Mesendoderm (in vitro differentiated cells): ENCODE measurements around the gene INTS12.

Experiments used
- DNase-seq: peaks from one replicate; pipeline ENCODE4 v3.0.0; 2013
- H2AK5ac ChIP-seq: 2 replicates; pipeline ENCODE4 v1.6.1; 2013; ENCODE audit warnings: low read length, inconsistent platforms
- H2BK120ac ChIP-seq: 2 replicates; pipeline ENCODE4 v1.6.1; 2013; ENCODE audit warnings: low read depth, mild to moderate bottlenecking, low read length, moderate library complexity, mixed read lengths
- H2BK15ac ChIP-seq: replicated peaks from 2 replicates; pipeline ENCODE4 v1.6.1; 2013; ENCODE audit warnings: low read depth, mild to moderate bottlenecking, moderate library complexity
- H2BK5ac ChIP-seq: 2 replicates; pipeline ENCODE4 v1.6.1; 2013; ENCODE audit warnings: low read length, inconsistent platforms
- H3K18ac ChIP-seq: 2 replicates; pipeline ENCODE4 v1.6.1; 2013; ENCODE audit warnings: mild to moderate bottlenecking, low read length, mixed read lengths
- H3K23ac ChIP-seq: one replicate; pipeline ENCODE4 v1.6.1; 2013; ENCODE audit warnings: low read length
- H3K27ac ChIP-seq: 2 replicates; pipeline ENCODE4 v1.5.1; 2013; ENCODE audit warnings: low read depth, mild to moderate bottlenecking, inconsistent platforms, low read length, moderate library complexity
- H3K27me3 ChIP-seq: 2 replicates; pipeline ENCODE4 v1.6.1; 2013; ENCODE audit warnings: low read length, control low read depth, mild to moderate bottlenecking, inconsistent platforms; ENCODE audit not compliant: insufficient read depth, poor library complexity
- H3K36me3 ChIP-seq: 2 replicates; pipeline ENCODE4 v1.6.1; 2013; ENCODE audit warnings: low read length, inconsistent platforms; ENCODE audit not compliant: control insufficient read depth, insufficient read depth
- H3K4ac ChIP-seq: one replicate; pipeline ENCODE4 v1.6.1; 2013; ENCODE audit warnings: low read depth, mild to moderate bottlenecking, low read length, moderate library complexity
- H3K4me1 ChIP-seq: 2 replicates; pipeline ENCODE4 v1.6.1; 2013; ENCODE audit warnings: low read depth, low read length, inconsistent platforms; ENCODE audit not compliant: control insufficient read depth
- H3K4me2 ChIP-seq: 2 replicates; pipeline ENCODE4 v1.6.1; 2013; ENCODE audit warnings: low read length
- H3K4me3 ChIP-seq: 2 replicates; pipeline ENCODE4 v1.5.1; 2013; ENCODE audit warnings: mild to moderate bottlenecking, low read length
- H3K56ac ChIP-seq: one replicate; pipeline ENCODE4 v1.6.1; 2013; ENCODE audit warnings: low read length
- H3K79me1 ChIP-seq: 2 replicates; pipeline ENCODE4 v1.6.1; 2013; ENCODE audit warnings: low read length, inconsistent platforms
- H3K79me2 ChIP-seq: 2 replicates; pipeline ENCODE4 v1.6.1; 2013; ENCODE audit warnings: mild to moderate bottlenecking, low read length; ENCODE audit not compliant: control insufficient read depth, insufficient read depth
- H3K9ac ChIP-seq: 2 replicates; pipeline ENCODE4 v1.6.1; 2013; ENCODE audit warnings: low read length, inconsistent platforms
- H4K5ac ChIP-seq: one replicate; pipeline ENCODE4 v1.6.1; 2013; ENCODE audit warnings: low read length
- H4K8ac ChIP-seq: one replicate; pipeline ENCODE4 v1.6.1; 2013; ENCODE audit warnings: low read depth, mild to moderate bottlenecking, control low read depth, low read length, moderate library complexity
- WGBS: extraction: QIAGEN DNeasy Blood & Tissue Kit; methylation state at CpG from one replicate; pipeline ENCODE4 v1.1.7; 2013; ENCODE audit warnings: low lambda C conversion rate, missing lambda C conversion rate; ENCODE audit not compliant: insufficient coverage; ENCODE audit errors: extremely low coverage; 5-methylcytosine and 5-hydroxymethylcytosine counted together

INTS12 gene

GRCh38 chr4:105679186-105679585, 29.3 kb downstream of the INTS12 start:
- Histone ChIP-seq H3K4ac (no peak overlapping the region), H2AK5ac (no peak overlapping the region), H3K23ac (no peak overlapping the region), H3K27me3 (no peaks in the 10 kb centered on the region), H3K36me3 (no peaks in the 10 kb centered on the region), H2BK15ac (no peak overlapping the region), H3K4me1 (no peaks in the 10 kb centered on the region), H4K8ac (no peak overlapping the region), H4K5ac (no peak overlapping the region), H3K4me3 (no peak overlapping the region), H3K18ac (no peak overlapping the region), H2BK120ac (no peak overlapping the region), H3K79me2 (no peaks in the 10 kb centered on the region), H3K56ac (no peak overlapping the region), H3K9ac (no peak overlapping the region), H3K4me2 (no peak overlapping the region), H3K79me1 (no peaks in the 10 kb centered on the region), H2BK5ac (no peak overlapping the region), H3K27ac (no peak overlapping the region)
- no peak for DNase-seq
- no CpG with 5 or more reads among the region's 2 CpGs for WGBS

DNA sequence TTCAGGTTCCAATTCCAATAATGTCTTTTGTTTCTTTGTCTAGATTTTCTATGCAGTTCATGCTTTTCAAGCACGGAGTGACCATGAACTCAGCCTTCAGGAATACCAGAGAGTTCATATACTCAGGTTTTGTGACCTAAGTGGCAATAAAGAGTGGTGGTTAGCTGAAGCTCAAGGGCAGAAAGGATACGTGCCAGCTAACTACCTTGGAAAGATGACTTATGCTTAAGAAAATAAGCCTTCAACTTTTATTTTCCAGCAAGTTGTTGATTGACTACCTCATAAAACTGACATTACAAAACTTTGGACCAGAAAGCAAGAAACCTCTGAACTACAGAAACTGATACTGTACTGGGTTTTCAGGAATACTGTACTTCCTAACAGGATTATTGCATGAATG, 30.8 kb downstream of the INTS12 start:
- no peak overlapping the region for H3K56ac ChIP-seq
- no peak overlapping the region for H2BK120ac ChIP-seq
- no peak overlapping the region for H3K9ac ChIP-seq
- no CpG with 5 or more reads among the region's 2 CpGs for WGBS
- no peaks in the 10 kb centered on the region for H3K4me1 ChIP-seq
- H3K23ac ChIP-seq: no peak overlapping the region
- no peak overlapping the region for H3K4me3 ChIP-seq
- no peak overlapping the region for H3K18ac ChIP-seq
- no peaks in the 10 kb centered on the region for H3K27me3 ChIP-seq
- no peaks in the 10 kb centered on the region for H3K79me1 ChIP-seq
- no peak overlapping the region for H4K5ac ChIP-seq
- H2BK5ac ChIP-seq: no peak overlapping the region
- no peak overlapping the region for H3K27ac ChIP-seq
- DNase-seq: no peak
- H4K8ac ChIP-seq: no peak overlapping the region
- H2AK5ac ChIP-seq: no peak overlapping the region
- H3K4ac ChIP-seq: no peak overlapping the region
- H2BK15ac ChIP-seq: no peak overlapping the region
- H3K4me2 ChIP-seq: no peak overlapping the region
- no peaks in the 10 kb centered on the region for H3K79me2 ChIP-seq
- H3K36me3 ChIP-seq: no peaks in the 10 kb centered on the region

- Histone ChIP-seq H3K9ac (no peak overlapping the region), H3K4ac (no peak overlapping the region), H3K23ac (no peak overlapping the region), H2BK15ac (no peak overlapping the region), H3K4me2 (no peak overlapping the region), H3K18ac (no peak overlapping the region), H2AK5ac (no peak overlapping the region), H4K8ac (no peak overlapping the region), H3K27me3 (no peaks in the 10 kb centered on the region), H3K79me1 (no peaks in the 10 kb centered on the region), H3K36me3 (no peaks in the 10 kb centered on the region), H3K4me3 (no peak overlapping the region), H3K4me1 (no peaks in the 10 kb centered on the region), H4K5ac (no peak overlapping the region), H3K56ac (no peak overlapping the region), H3K27ac (no peak overlapping the region), H2BK5ac (no peak overlapping the region), H2BK120ac (no peak overlapping the region), H3K79me2 (no peaks in the 10 kb centered on the region)
- no peak for DNase-seq
- no CpG with 5 or more reads among the region's 1 CpG for WGBS
These were observed 34.5 kb downstream of the INTS12 start for GRCh38 chr4:105674011-105674410.

GRCh38 chr4:105671301-105671700, 37.2 kb downstream of the INTS12 start:
- Histone ChIP-seq H3K4ac (no peak overlapping the region), H3K56ac (no peak overlapping the region), H3K79me1 (no peaks in the 10 kb centered on the region), H2BK15ac (no peak overlapping the region), H3K9ac (no peak overlapping the region), H2BK120ac (no peak overlapping the region), H4K8ac (no peak overlapping the region), H3K23ac (no peak overlapping the region), H3K79me2 (no peaks in the 10 kb centered on the region), H3K4me1 (no peaks in the 10 kb centered on the region), H4K5ac (no peak overlapping the region), H3K27me3 (no peaks in the 10 kb centered on the region), H3K36me3 (no peaks in the 10 kb centered on the region), H3K18ac (no peak overlapping the region), H3K4me3 (no peak overlapping the region), H3K4me2 (no peak overlapping the region), H3K27ac (no peak overlapping the region), H2BK5ac (no peak overlapping the region), H2AK5ac (no peak overlapping the region)
- no CpG with 5 or more reads among the region's 2 CpGs for WGBS
- no peak for DNase-seq

DNA sequence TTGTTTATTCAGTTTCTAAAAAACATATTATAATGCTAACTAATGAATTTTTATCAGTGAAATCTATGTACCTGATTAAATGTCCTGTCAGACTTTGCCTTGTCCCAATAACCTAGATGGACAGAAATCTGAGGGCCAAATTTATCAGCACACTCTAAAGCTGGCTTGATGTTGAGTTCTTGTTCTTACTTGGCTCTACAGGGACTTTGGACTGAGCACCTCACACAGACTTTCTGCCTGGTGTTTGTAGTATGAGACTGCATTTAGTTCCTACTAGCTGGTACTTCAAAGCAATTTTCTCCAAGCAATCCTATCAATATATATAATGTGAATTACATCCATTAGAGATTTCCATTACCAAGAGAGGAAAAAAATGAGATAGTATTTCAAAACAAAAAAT, 37.8 kb downstream of the INTS12 start:
- Histone ChIP-seq H2BK120ac (no peak overlapping the region), H3K23ac (no peak overlapping the region), H3K4me2 (no peak overlapping the region), H3K4me3 (no peak overlapping the region), H2AK5ac (no peak overlapping the region), H3K36me3 (no peaks in the 10 kb centered on the region), H4K5ac (no peak overlapping the region), H4K8ac (no peak overlapping the region), H3K4ac (no peak overlapping the region), H3K9ac (no peak overlapping the region), H3K4me1 (no peaks in the 10 kb centered on the region), H2BK5ac (no peak overlapping the region), H3K27ac (no peak overlapping the region), H2BK15ac (no peak overlapping the region), H3K79me2 (no peaks in the 10 kb centered on the region), H3K18ac (no peak overlapping the region), H3K79me1 (no peaks in the 10 kb centered on the region), H3K56ac (no peak overlapping the region), H3K27me3 (no peaks in the 10 kb centered on the region)
- DNase-seq: no peak

DNA sequence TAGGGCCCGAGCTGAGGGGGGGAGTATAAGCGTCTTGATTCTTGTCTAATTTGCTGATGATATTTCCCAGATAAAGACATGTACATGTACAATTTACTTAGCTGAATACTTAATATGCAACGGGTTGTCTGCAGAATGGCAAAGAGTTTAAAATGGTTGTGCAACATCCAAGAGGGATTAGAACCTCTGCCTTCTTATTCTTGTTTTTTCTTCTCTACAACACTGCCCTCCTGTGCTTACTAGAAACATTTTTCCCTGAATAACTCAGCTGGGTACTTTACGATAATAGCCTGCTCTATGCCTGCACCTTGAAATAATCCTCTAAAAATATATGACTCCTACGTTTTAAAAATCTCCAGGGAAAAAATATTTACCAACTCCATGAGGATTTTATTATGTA, 41.8 kb downstream of the INTS12 start:
- Histone ChIP-seq H4K8ac (no peak overlapping the region), H3K23ac (no peak overlapping the region), H2BK5ac (no peak overlapping the region), H3K36me3 (no peaks in the 10 kb centered on the region), H3K4ac (no peak overlapping the region), H3K79me2 (no peaks in the 10 kb centered on the region), H3K4me1 (no peaks in the 10 kb centered on the region), H3K56ac (no peak overlapping the region), H3K79me1 (no peaks in the 10 kb centered on the region), H3K4me2 (no peak overlapping the region), H3K18ac (no peak overlapping the region), H3K27me3 (no peaks in the 10 kb centered on the region), H2AK5ac (no peak overlapping the region), H2BK120ac (no peak overlapping the region), H3K4me3 (no peak overlapping the region), H4K5ac (no peak overlapping the region), H3K27ac (no peak overlapping the region), H2BK15ac (no peak overlapping the region), H3K9ac (no peak overlapping the region)
- no CpG with 5 or more reads among the region's 5 CpGs for WGBS
- DNase-seq: peak; percentile 37
